Prostate gland (tissue), 2 donors: ENCODE measurements around the gene CPNE2. TPM values are rescaled to one million over a fixed set of nuclear protein-coding genes. Genes with fewer than 3 reads are reported as not detected.
"Not testable (repeated sequence)": the region's sequence is repeated elsewhere in the genome, so short reads cannot be mapped to it uniquely, and the experiment has no call there.

Source experiments
- DNase-seq: peaks from one replicate; pipeline ENCODE4 v3.0.0-alpha.2; 2019; ENCODE audit warnings: low spot score
- H3K27ac ChIP-seq, 2 donors: fragments of 200-600 bp; sonication (generic); 2 replicates each; pipeline ENCODE4 v1.5.1; 2017 to 2019
- H3K27me3 ChIP-seq: fragments of 200-600 bp; sonication (generic); replicated peaks from 2 replicates; pipeline ENCODE4 v1.5.1; 2019; ENCODE audit not compliant: insufficient read depth
- H3K36me3 ChIP-seq, 2 donors: fragments of 200-600 bp; sonication (generic); 1 replicate in 1 of 2; 2 replicates in 1 of 2; pipeline versions ENCODE4 v1.5.1 to v1.8.1; 2017 to 2019
- H3K4me1 ChIP-seq: fragments of 200-600 bp; sonication (generic); replicated peaks from 2 replicates; pipeline ENCODE4 v1.5.1; 2019
- H3K4me3 ChIP-seq, 2 donors: fragments of 200-600 bp; sonication (generic); 2 replicates each; pipeline ENCODE4 v1.5.1; 2017 to 2019
- H3K9me3 ChIP-seq: fragments of 200-600 bp; sonication (generic); 2 replicates; pipeline ENCODE4 v1.5.1; 2017
- CTCF ChIP-seq, 4 experiments: fragments of 200-600 bp in 2 of 4; fragments of 450-650 bp in 2 of 4; sonication (generic) in 2 of 4; IDR thresholded peaks; 1 replicate in 3 of 4; 2 replicates in 1 of 4; pipeline ENCODE4 v1.5.1; 2016 to 2019; ENCODE audit warnings: antibody characterized with exemption in 4 of 4, mild to moderate bottlenecking in 2 of 4, moderate library complexity in 2 of 4
- POLR2A ChIP-seq: fragments of 450-650 bp; IDR thresholded peaks from one replicate; pipeline ENCODE4 v1.6.1; 2016; ENCODE audit warnings: antibody characterized with exemption, mild to moderate bottlenecking
- POLR2AphosphoS5 ChIP-seq: sonication (generic); formaldehyde crosslinking; IDR thresholded peaks from one replicate; pipeline ENCODE4 v1.6.1; 2017; ENCODE audit warnings: antibody characterized with exemption
- WGBS: methylation state at CpG from one replicate; pipeline ENCODE4 v1.1.5; 2018; 5-methylcytosine and 5-hydroxymethylcytosine counted together
- intact Hi-C: fragments of 100-400 bp; cut with DNase I; formaldehyde crosslinking; loops from one replicate; pipeline ENCODE4 v1.14.2; 2022
- total RNA-seq, 2 donors: library from RNA; depleted of rRNA; stranded (reverse); fragments of >200 nt; gene quantifications; one replicate each; pipeline ENCODE4 v1.1.0, GENCODE V29; 2016

CPNE2 gene
- total RNA-seq, 2 donors from 2014 or later, result 22.3 to 23.3 TPM

DNA sequence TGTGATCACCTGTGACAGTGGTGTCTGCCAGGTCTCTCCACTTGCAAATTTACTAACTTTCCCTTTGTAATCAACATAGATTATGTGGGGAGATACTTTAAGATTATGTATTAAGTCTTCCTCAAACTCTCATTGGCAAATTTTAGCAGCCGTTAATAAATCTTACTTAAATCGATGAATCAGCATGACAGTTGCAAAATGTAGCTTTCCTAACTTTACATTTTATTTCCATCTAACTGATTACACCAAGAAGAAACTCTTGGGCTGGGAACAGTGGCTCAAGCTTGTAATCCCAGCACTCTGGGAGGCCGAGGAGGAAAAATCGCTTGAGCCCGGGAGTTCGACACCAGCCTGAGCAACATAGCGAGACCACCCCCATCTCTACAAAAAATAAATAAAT, 23.3 kb upstream of the CPNE2 start:
- H3K27me3 ChIP-seq, result no peaks in the 10 kb centered on the region
- no peak overlapping the region for H3K27ac ChIP-seq
- H3K36me3 ChIP-seq, result no peaks in the 10 kb centered on the region
- intact Hi-C loops, result no loop called here
- WGBS, result 87% methylated on average over 7 of the region's 7 CpGs
- H3K4me3 ChIP-seq, result no peak overlapping the region
- no peaks in the 10 kb centered on the region for H3K9me3 ChIP-seq
- H3K4me1 ChIP-seq, result no peaks in the 10 kb centered on the region
- no peak for DNase-seq
- TF ChIP-seq POLR2A, result no peak
- no peak for TF ChIP-seq POLR2AphosphoS5
- TF ChIP-seq CTCF (IDR thresholded peaks at IDR 0.05), result no peak

DNA sequence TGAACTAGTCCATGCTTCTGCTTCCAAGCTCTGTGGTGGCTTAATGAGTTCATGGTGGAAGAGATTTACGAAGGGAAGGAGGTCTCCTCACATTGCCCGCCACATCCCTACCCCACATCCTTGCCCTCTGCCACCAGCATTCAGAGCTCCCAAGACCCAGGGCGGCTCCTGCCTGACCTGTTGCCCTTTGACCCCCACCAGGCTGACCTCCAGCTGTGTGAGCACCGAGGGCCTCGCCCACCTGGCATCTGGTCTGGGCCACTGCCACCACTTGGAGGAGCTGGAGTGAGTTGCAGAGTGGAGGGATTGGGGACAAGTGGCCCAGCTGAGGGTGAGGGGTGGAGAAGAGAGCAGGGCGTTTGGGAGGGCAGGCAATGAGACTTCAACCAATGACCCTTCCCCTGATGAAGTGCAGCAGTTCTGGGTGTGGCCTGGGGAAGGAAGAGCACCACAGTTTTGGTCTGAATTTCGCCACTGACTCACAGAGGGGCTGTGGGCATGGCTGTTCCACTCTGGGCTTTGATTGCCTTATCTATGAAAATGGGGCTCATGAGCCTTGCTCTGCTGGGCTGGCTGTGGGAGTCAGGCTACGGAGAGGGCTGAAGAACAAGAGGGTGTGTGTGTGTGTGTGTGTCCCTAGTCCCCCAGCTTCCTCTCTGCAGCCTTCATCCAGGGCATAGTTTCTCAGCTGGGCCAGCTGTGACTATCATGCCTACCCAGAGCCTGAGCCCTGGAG, 22.6 kb upstream of the CPNE2 start:
- no peaks in the 10 kb centered on the region for H3K9me3 ChIP-seq
- intact Hi-C loops, result no loop called here
- WGBS, result 86% methylated on average over 8 of the region's 8 CpGs
- H3K36me3 ChIP-seq, result no peaks in the 10 kb centered on the region
- DNase-seq, result no peak
- no peaks in the 10 kb centered on the region for H3K4me1 ChIP-seq
- TF ChIP-seq CTCF (IDR thresholded peaks at IDR 0.05) (no peak), POLR2AphosphoS5 (no peak), POLR2A (no peak)
- H3K27me3 ChIP-seq, result no peaks in the 10 kb centered on the region
- H3K4me3 ChIP-seq, result no peak overlapping the region
- no peak overlapping the region for H3K27ac ChIP-seq

DNA sequence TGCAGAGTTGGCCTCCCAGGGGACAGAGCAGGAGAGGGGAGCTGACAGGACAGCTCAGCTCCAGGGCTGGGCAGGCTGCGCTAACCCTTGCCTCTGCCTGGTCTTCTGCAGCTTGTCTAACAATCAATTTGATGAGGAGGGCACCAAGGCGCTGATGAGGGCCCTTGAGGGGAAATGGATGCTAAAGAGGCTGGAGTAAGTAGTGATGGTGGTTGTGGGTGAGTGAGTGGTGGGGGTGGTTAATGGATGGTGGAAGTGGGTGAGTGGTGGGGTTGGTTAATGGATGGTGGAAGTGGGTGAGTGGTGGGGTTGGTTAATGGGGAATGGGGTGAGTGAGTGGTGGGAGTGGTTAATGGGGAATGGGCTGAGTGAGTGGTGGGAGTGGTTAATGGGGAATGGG, 22.0 kb upstream of the CPNE2 start:
- no peak overlapping the region for H3K27ac ChIP-seq
- 95% methylated on average over 2 of the region's 2 CpGs for WGBS
- H3K4me1 ChIP-seq, result no peaks in the 10 kb centered on the region
- no peak overlapping the region for H3K4me3 ChIP-seq
- DNase-seq, result no peak
- no peak for TF ChIP-seq POLR2AphosphoS5
- no peak for TF ChIP-seq POLR2A
- no peak for TF ChIP-seq CTCF (IDR thresholded peaks at IDR 0.05)
- intact Hi-C loops, result no loop called here
- no peaks in the 10 kb centered on the region for H3K36me3 ChIP-seq
- H3K27me3 ChIP-seq, result no peaks in the 10 kb centered on the region
- no peaks in the 10 kb centered on the region for H3K9me3 ChIP-seq

DNA sequence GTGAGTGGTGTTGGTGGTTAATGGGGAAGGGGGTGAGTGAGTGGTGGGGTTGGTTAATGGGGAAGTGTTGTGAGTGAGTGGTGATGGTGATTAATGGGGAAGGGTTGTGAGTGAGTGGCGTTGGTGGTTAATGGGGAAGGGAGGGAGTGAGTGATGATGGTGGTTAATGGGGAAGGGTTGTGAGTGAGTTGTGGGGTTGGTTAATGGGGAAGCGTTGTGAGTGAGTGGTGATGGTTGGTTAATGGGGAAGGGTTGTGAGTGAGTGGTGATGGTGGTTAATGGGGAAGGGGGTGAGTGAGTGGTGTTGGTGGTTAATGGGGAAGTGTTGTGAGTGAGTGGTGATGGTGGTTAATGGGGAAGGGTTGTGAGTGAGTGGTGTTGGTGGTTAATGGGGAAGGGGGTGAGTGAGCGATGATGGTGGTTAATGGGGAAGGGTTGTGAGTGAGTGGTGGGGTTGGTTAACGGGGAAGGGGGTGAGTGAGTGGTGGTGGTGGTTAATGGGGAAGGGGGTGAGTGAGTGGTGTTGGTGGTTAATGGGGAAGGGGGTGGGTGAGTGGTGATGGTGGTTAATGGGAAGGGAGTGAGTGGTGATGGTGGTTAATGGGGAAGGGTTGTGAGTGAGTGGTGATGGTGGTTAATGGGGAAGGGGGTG, 21.2 kb upstream of the CPNE2 start:
- H3K36me3 ChIP-seq, H3K4me3 ChIP-seq, H3K27ac ChIP-seq, H3K4me1 ChIP-seq, H3K27me3 ChIP-seq, DNase-seq, H3K9me3 ChIP-seq, intact Hi-C loops: not testable (repeated sequence)
- 82% methylated on average over 4 of the region's 4 CpGs for WGBS

DNA sequence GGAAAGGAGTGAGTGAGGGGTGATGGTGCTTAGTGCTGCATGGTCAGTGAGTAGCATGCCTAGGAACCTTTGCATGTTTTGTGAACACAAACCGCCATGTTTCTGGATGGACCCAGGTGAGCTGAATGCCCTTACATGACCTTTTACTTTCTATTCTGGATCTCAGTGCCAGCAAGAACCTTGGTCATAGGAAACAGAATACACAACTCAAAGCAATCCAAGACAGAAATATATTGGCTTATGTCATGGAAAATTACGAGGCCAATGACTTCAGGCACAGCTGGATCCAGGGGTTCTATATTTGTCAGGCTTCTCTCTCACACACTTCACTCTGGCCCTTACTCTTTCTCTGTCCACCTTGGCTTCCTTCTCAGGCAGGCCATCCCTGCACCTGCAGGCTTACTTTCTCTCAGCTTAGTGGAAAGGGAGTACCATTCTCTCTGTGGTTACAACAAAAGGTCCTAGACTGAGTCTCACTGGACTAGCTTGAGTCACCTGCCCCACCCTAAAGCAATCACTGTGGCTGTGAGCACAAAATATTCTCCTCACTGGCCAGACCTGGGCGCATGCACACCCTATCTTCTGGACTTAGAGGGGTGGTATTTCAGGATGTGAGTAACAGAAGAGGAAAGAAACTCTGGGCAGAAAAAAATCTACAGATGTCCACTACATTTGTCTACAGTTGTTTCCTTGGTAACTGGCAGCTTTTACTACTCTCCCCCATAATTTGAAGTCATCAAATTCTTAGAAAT, 20.4 kb upstream of the CPNE2 start:
- 94% methylated on average over 3 of the region's 3 CpGs for WGBS
- no peak for TF ChIP-seq CTCF (IDR thresholded peaks at IDR 0.05)
- no peak for TF ChIP-seq POLR2A
- TF ChIP-seq POLR2AphosphoS5, result no peak
- no peak overlapping the region for H3K27ac ChIP-seq
- intact Hi-C loops, result no loop called here
- DNase-seq, result no peak
- H3K4me3 ChIP-seq, result no peak overlapping the region
- H3K9me3 ChIP-seq, result no peaks in the 10 kb centered on the region
- no peaks in the 10 kb centered on the region for H3K27me3 ChIP-seq
- no peaks in the 10 kb centered on the region for H3K4me1 ChIP-seq
- no peaks in the 10 kb centered on the region for H3K36me3 ChIP-seq
